ENCODE measurements around the gene MUS81. TPM values are rescaled to one million over a fixed set of nuclear protein-coding genes. Genes with fewer than 3 reads are reported as not detected.

MUS81 gene
- total and polyA plus RNA-seq, 9 of the 15 experiments (the other 6 are each of a cell fraction or from before 2014, with no cell fraction given) = 13.4 to 118 (median 53.7) TPM

- TF ChIP-seq ZNF395 (CRISPR knock-in tag; IDR thresholded peaks at IDR 0.05) (peak; percentile 83; the same call in 1 of the 2 replicates), XRCC5 (IDR thresholded peaks at IDR 0.05; ENCODE audit: low read depth, low read length) (peak; percentile 87; the same call in 1 of the 2 replicates), ZZZ3 (IDR thresholded peaks at IDR 0.05) (no peak), THAP7 (CRISPR knock-in tag; IDR thresholded peaks at IDR 0.05) (no peak), NBN (IDR thresholded peaks at IDR 0.05; ENCODE audit: low read depth) (0 out of 2 replicates have a peak, but pooled peaks have one; percentile 20), MTA3 (IDR thresholded peaks at IDR 0.05; ENCODE audit: borderline replicate concordance) (peak; percentile 87; the same call in 1 of the 2 replicates), BCOR (IDR thresholded peaks at IDR 0.05) (peak; percentile 57; the same call in 1 of the 2 replicates), SP1 (CRISPR knock-in tag; IDR thresholded peaks at IDR 0.05) (peak; percentile 74), GTF2E2 (tag; IDR thresholded peaks at IDR 0.05) (peak; percentile 15; the same call in 1 of the 2 replicates), E2F6 (IDR thresholded peaks at IDR 0.05; ENCODE audit: borderline replicate concordance in 1 of 2, extremely low read depth in 1 of 2, insufficient read depth in 1 of 2, insufficient read length in 1 of 2, low read depth in 1 of 2, low read length in 1 of 2, poor library complexity in 1 of 2, severe bottlenecking in 1 of 2) (peak; percentile 94 to 97), LARP7 (IDR thresholded peaks at IDR 0.05) (0 out of 2 replicates have a peak, but pooled peaks have one; percentile 63), TSHZ1 (CRISPR knock-in tag; IDR thresholded peaks at IDR 0.05) (0 out of 2 replicates have a peak, but pooled peaks have one; percentile 18), KAT7 (CRISPR knock-in tag; IDR thresholded peaks at IDR 0.05; ENCODE audit: borderline replicate concordance) (peak; percentile 100), NFIC (IDR thresholded peaks at IDR 0.05) (peak; percentile 50; the same call in 1 of the 2 replicates), FOXM1 (IDR thresholded peaks at IDR 0.05; ENCODE audit: low read depth) (no peak), FOXM1 (CRISPR knock-in tag; IDR thresholded peaks at IDR 0.05; ENCODE audit: low read depth) (peak; percentile 75; the same call in 1 of the 2 replicates), GTF2A2 (tag; IDR thresholded peaks at IDR 0.05) (no peak), CHD2 (IDR thresholded peaks at IDR 0.05; ENCODE audit: low read depth, low read length) (peak; percentile 22; the same call in 1 of the 2 replicates), ZNF740 (CRISPR knock-in tag; IDR thresholded peaks at IDR 0.05) (peak; percentile 79), ZNF740 (tag; IDR thresholded peaks at IDR 0.05) (no peak)
These were observed 39.3 kb downstream of the MUS81 start (continued) for GRCh38 chr11:65899356-65900124.
